ENCODE measurements around the gene ZDHHC16. TPM values are rescaled to one million over a fixed set of nuclear protein-coding genes. Genes with fewer than 3 reads are reported as not detected.

Gene ZDHHC16
- total RNA-seq, 1 donor from 2014 or later, result 15.2 TPM

DNA sequence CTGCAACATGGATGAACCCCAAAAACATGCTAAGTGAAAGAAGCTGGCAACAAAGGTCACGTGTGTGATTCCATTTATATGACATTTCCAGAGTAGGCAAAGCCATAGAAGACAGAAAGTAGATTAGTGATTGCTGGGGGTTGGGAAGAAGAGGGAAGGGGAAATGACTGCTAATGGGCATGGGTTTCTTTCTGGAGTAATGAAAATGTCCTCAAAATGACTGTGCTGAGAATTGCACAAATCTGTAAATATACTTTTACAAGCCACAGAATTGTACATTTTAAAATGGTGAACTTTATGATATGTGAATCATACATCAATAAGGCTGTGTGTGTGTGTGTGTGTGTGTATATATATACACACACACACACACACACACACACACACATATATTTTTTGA lies 36.4 kb downstream of the ZDHHC16 start:
- no peaks in the 10 kb centered on the region for H3K9me3 ChIP-seq (ENCODE audit: low read depth)
- Mint-ChIP-seq H3K27me3 (ENCODE audit: insufficient read depth, low read depth) (peaks cover 2% of the 10 kb centered on the region), H3K4me1 (peaks cover 6% of the 10 kb centered on the region), H3K36me3 (peaks cover 20% of the 10 kb centered on the region), H3K4me3 (no peak overlapping the region), H3K27ac (no peak overlapping the region), H3K9me3 (no peaks in the 10 kb centered on the region)
- no peak overlapping the region for H3K9ac ChIP-seq
- no peak overlapping the region for H2AFZ ChIP-seq (replicated peaks)
- H3F3A ChIP-seq (ENCODE audit: low read depth), result peaks cover 19% of the 10 kb centered on the region
- TF ChIP-seq CTCF (IDR thresholded peaks at IDR 0.05), result no peak
- TF ChIP-seq EZH2 (IDR thresholded peaks at IDR 0.05), result no peak
- no peak for TF ChIP-seq EZH2phosphoT487 (IDR thresholded peaks at IDR 0.05)
- H3K27ac ChIP-seq, result no peak overlapping the region
- no peak overlapping the region for H3K4me2 ChIP-seq
- H3K36me3 ChIP-seq, result peaks cover 4% of the 10 kb centered on the region
- H3K4me3 ChIP-seq, result no peak overlapping the region
- H3K27me3 ChIP-seq, result no peaks in the 10 kb centered on the region
- H3K79me2 ChIP-seq (ENCODE audit: low read depth), result peaks cover 55% of the 10 kb centered on the region
- no peak for DNase-seq (ENCODE audit: low spot score)
- peaks cover 31% of the 10 kb centered on the region for H4K20me1 ChIP-seq (ENCODE audit: low read depth)
- peaks cover 9% of the 10 kb centered on the region for H3K4me1 ChIP-seq

GRCh38 chr10:97483506-97483905 lies 37.5 kb downstream of the ZDHHC16 start:
- Mint-ChIP-seq H3K9me3 (no peaks in the 10 kb centered on the region), H3K27me3 (ENCODE audit: insufficient read depth, low read depth) (peaks cover 2% of the 10 kb centered on the region), H3K4me3 (no peak overlapping the region), H3K4me1 (peaks cover 6% of the 10 kb centered on the region), H3K27ac (no peak overlapping the region), H3K36me3 (peaks cover 15% of the 10 kb centered on the region)
- Histone ChIP-seq H3K36me3 (peaks cover 8% of the 10 kb centered on the region), H3K4me2 (no peak overlapping the region), H3K9me3 (ENCODE audit: low read depth) (no peaks in the 10 kb centered on the region), H3K27ac (no peak overlapping the region), H2AFZ (replicated peaks) (no peak overlapping the region), H3K4me3 (no peak overlapping the region), H3K27me3 (no peaks in the 10 kb centered on the region), H3F3A (ENCODE audit: low read depth) (peaks cover 19% of the 10 kb centered on the region), H3K79me2 (ENCODE audit: low read depth) (peaks cover 66% of the 10 kb centered on the region), H4K20me1 (ENCODE audit: low read depth) (peaks cover 31% of the 10 kb centered on the region), H3K9ac (peak overlapping the region; percentile 21), H3K4me1 (peaks cover 9% of the 10 kb centered on the region)
- DNase-seq (ENCODE audit: low spot score), result no peak
- TF ChIP-seq EZH2phosphoT487 (IDR thresholded peaks at IDR 0.05) (no peak), CTCF (IDR thresholded peaks at IDR 0.05) (no peak), EZH2 (IDR thresholded peaks at IDR 0.05) (no peak)

DNA sequence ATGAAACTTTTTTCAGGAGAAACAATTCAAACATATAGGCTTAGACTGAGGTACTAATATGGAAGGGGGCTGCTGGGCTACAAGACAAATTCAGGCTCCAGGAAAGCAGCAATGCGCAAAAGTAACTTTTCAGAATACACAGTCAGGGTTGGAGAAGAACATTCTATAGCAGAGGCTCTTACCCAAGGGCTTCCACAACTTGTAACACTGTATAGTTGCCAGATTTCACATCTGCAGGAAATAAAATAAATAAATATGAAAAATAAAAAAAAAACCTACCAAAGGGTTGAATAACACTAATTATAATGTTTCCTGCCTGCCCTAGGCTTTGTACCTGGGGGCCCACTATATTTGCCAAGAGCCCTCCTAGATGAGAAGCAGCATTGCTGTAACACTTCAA lies 37.9 kb downstream of the ZDHHC16 start:
- no peak overlapping the region for H3K4me2 ChIP-seq
- H3K27ac Mint-ChIP-seq, result no peak overlapping the region
- peak overlapping the region; percentile 21 for H3K9ac ChIP-seq
- H3K9me3 ChIP-seq (ENCODE audit: low read depth), result no peaks in the 10 kb centered on the region
- H3K4me1 ChIP-seq, result peaks cover 9% of the 10 kb centered on the region
- peaks cover 31% of the 10 kb centered on the region for H4K20me1 ChIP-seq (ENCODE audit: low read depth)
- no peaks in the 10 kb centered on the region for H3K27me3 ChIP-seq
- H3K79me2 ChIP-seq (ENCODE audit: low read depth), result peaks cover 70% of the 10 kb centered on the region
- no peak overlapping the region for H3K4me3 ChIP-seq
- H3K36me3 ChIP-seq, result peaks cover 8% of the 10 kb centered on the region
- H3K27ac ChIP-seq, result no peak overlapping the region
- peaks cover 6% of the 10 kb centered on the region for H3K4me1 Mint-ChIP-seq
- DNase-seq (ENCODE audit: low spot score), result no peak
- TF ChIP-seq EZH2phosphoT487 (IDR thresholded peaks at IDR 0.05) (no peak), EZH2 (IDR thresholded peaks at IDR 0.05) (no peak), CTCF (IDR thresholded peaks at IDR 0.05) (no peak)
- peaks cover 19% of the 10 kb centered on the region for H3F3A ChIP-seq (ENCODE audit: low read depth)
- no peak overlapping the region for H3K4me3 Mint-ChIP-seq
- H3K9me3 Mint-ChIP-seq, result no peaks in the 10 kb centered on the region
- H3K27me3 Mint-ChIP-seq (ENCODE audit: insufficient read depth, low read depth), result peaks cover 2% of the 10 kb centered on the region
- H2AFZ ChIP-seq (replicated peaks), result no peak overlapping the region
- peaks cover 15% of the 10 kb centered on the region for H3K36me3 Mint-ChIP-seq
